ENCODE data around the gene MRPL17. TPM values are rescaled to one million over a fixed set of nuclear protein-coding genes. Genes with fewer than 3 reads are reported as not detected.

The MRPL17 gene
- total RNA-seq, 2 donors from 2014 or later, result 18.3 to 44.6 TPM

DNA sequence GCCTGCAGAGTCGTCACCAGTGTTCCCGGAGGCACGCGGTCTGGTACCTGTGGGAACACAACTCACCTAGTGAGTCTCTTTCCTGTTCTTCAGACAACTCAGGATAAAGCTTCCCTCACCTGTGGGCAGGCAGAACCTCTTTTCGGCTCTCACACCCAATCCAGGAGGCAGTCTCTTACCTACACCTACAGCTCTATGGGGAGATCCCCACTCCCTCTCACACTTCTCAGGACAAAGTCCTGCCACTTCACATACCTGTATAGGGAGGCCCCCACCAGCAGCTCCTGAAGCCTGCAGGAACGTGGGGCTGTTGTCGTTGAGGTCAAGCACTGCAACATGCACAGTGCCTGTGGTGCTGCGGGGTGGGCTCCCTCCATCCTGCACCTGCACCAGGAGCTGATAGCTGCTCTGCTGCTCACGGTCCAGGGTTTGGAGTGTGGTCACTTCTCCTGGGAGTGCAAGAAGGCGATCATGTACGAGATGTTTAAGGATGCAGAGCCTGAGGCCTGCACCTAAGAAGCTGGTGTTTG, 51.7 kb downstream of the MRPL17 start:
- no peaks in the 10 kb centered on the region for H3K36me3 ChIP-seq
- H3K27ac ChIP-seq, result no peak overlapping the region
- TF ChIP-seq POLR2AphosphoS5 (IDR thresholded peaks at IDR 0.05) (no peak), POLR2A (IDR thresholded peaks at IDR 0.05) (no peak)
- TF ChIP-seq, protein P1, sequence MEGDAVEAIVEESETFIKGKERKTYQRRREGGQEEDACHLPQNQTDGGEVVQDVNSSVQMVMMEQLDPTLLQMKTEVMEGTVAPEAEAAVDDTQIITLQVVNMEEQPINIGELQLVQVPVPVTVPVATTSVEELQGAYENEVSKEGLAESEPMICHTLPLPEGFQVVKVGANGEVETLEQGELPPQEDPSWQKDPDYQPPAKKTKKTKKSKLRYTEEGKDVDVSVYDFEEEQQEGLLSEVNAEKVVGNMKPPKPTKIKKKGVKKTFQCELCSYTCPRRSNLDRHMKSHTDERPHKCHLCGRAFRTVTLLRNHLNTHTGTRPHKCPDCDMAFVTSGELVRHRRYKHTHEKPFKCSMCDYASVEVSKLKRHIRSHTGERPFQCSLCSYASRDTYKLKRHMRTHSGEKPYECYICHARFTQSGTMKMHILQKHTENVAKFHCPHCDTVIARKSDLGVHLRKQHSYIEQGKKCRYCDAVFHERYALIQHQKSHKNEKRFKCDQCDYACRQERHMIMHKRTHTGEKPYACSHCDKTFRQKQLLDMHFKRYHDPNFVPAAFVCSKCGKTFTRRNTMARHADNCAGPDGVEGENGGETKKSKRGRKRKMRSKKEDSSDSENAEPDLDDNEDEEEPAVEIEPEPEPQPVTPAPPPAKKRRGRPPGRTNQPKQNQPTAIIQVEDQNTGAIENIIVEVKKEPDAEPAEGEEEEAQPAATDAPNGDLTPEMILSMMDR (IDR thresholded peaks at IDR 0.05), result no peak
- no peaks in the 10 kb centered on the region for H3K4me1 ChIP-seq (replicated peaks)
- no peak overlapping the region for H3K4me3 ChIP-seq
- intact Hi-C loops (cut with DNase I), result no loop called here
- H3K9me3 ChIP-seq, result no peaks in the 10 kb centered on the region
- H3K27me3 ChIP-seq (replicated peaks; ENCODE audit: insufficient read depth), result no peaks in the 10 kb centered on the region
- WGBS, result 94% methylated on average over 11 of the region's 11 CpGs
- no peak for DNase-seq (ENCODE audit: low spot score)

DNA sequence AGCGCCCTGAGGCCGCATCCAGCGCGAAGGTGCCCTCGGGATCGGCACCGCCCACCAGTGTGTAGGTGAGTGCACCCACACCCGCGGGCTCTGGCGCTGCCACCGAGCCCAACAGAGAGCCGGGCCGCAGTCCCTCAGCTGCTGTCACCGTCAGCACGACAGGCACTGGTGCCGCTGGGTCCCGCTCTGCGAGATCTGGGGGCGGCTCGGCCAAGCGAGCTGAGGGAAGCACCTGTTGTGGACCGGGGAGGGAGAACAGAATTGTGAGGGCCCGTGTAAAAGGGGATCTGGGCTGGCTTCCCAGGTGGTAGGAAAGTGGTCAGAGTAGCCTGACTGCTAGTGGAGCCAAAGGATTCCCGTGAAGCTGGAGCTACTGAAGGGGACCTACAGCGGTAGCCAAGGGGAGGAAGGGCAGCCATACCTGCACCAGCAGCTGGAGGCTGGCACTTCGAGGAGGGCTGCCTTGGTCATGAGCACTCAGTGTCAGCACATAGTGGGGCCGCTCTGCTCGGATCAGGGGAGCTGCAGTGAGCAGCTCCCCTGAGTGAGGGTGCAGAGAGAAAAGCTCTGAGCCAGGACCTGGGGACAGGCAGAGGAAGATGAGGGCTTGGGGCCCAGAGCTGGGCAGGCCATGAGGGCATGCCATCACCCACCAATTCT, 52.4 kb downstream of the MRPL17 start:
- no peak overlapping the region for H3K27ac ChIP-seq
- TF ChIP-seq POLR2A (IDR thresholded peaks at IDR 0.05), result no peak
- TF ChIP-seq, protein P1 (IDR thresholded peaks at IDR 0.05), result no peak
- TF ChIP-seq POLR2AphosphoS5 (IDR thresholded peaks at IDR 0.05), result no peak
- 78% methylated on average over 7 of the region's 28 CpGs for WGBS
- no peak for DNase-seq (ENCODE audit: low spot score)
- no peaks in the 10 kb centered on the region for H3K4me1 ChIP-seq (replicated peaks)
- H3K36me3 ChIP-seq, result no peaks in the 10 kb centered on the region
- H3K4me3 ChIP-seq, result peak overlapping the region; percentile 5 to 16
- no peaks in the 10 kb centered on the region for H3K27me3 ChIP-seq (replicated peaks; ENCODE audit: insufficient read depth)
- H3K9me3 ChIP-seq, result no peaks in the 10 kb centered on the region
- intact Hi-C loops (cut with DNase I), result no loop called here

Other genes with a start within 250 kb of the MRPL17 start
- gene HPX, start 242.4 kb downstream of the MRPL17 start, total RNA-seq, result 1 to 10 TPM; 1.2 to 4.7 TPM
- gene TRIM3, start 209.4 kb downstream of the MRPL17 start, total RNA-seq, result 10 to 100 TPM; 20.3 to 23.7 TPM
- gene ARFIP2, start 202.0 kb downstream of the MRPL17 start, total RNA-seq, result 100 to 1,000 TPM in 1 of 2 donors, 10 to 100 TPM in 1; 87.3 to 110 TPM
- gene TIMM10B, start 201.8 kb downstream of the MRPL17 start, total RNA-seq, result 10 to 100 TPM; 29.4 to 35.6 TPM
- 10 to 100 TPM; 11.5 to 31.4 TPM for gene DNHD1, start 186.1 kb downstream of the MRPL17 start, total RNA-seq
- gene RRP8, start 79.7 kb downstream of the MRPL17 start, total RNA-seq, result 10 to 100 TPM; 16.4 to 16.6 TPM
- 100 to 1,000 TPM; 172 to 195 TPM for gene ILK, start 79.6 kb downstream of the MRPL17 start, total RNA-seq
- gene TAF10, start 71.1 kb downstream of the MRPL17 start, total RNA-seq, result 100 to 1,000 TPM; 130 to 193 TPM
- gene TPP1, start 63.9 kb downstream of the MRPL17 start, total RNA-seq, result 100 to 1,000 TPM in 1 of 2 donors, 10 to 100 TPM in 1; 94.6 to 147 TPM
- gene DCHS1, start 27.5 kb downstream of the MRPL17 start, total RNA-seq, result 10 to 100 TPM; 11.2 to 17.4 TPM
- under 1 TPM; 0.55 to 0.91 TPM for gene OR2AG2, start 88.6 kb upstream of the MRPL17 start, total RNA-seq
- gene OR2AG1, start 99.7 kb upstream of the MRPL17 start, total RNA-seq, result not detected
- under 1 TPM in 1 of 2 donors, not detected in 1; 0.57 TPM for gene OR6A2, start 116.3 kb upstream of the MRPL17 start, total RNA-seq
- gene OR10A5, start 162.3 kb upstream of the MRPL17 start, total RNA-seq, result not detected
- not detected for gene OR10A2, start 179.7 kb upstream of the MRPL17 start, total RNA-seq
- not detected for gene OR10A4, start 193.3 kb upstream of the MRPL17 start, total RNA-seq
- gene OR2D2, start 209.2 kb upstream of the MRPL17 start, total RNA-seq, result 1 to 10 TPM in 1 of 2 donors, not detected in 1; 1.2 TPM
- gene OR2D3, start 237.7 kb upstream of the MRPL17 start, total RNA-seq, result not detected
- 1 to 10 TPM; 2.5 to 2.6 TPM for gene ZNF215, start 243.1 kb upstream of the MRPL17 start, total RNA-seq

Measured in prostate gland (tissue), 2 donors.